Endothelial cell of umbilical vein (primary cell): ENCODE measurements around the gene CNTNAP2. TPM values are rescaled to one million over a fixed set of nuclear protein-coding genes. Genes with fewer than 3 reads are reported as not detected.

ENCODE experiments used
- BruUV-seq: library from RNA; stranded (reverse); fragments of 400-500 nt; replicated peaks from 2 replicates; lab custom pipeline; 2021; lab: Mats Ljungman, UMichigan
- CTCF ChIA-PET: fragments of 300-600, 350-600 bp; sonication (Branson Sonifier 250); formaldehyde crosslinking; loops from one replicate; lab custom pipeline; 2021; ENCODE audit warnings: antibody characterized with exemption, inconsistent platforms; lab: Charles Lee
- POLR2A ChIA-PET: fragments of 300-600, 350-600 bp; sonication (Branson Sonifier 250); formaldehyde crosslinking; loops from one replicate; lab custom pipeline; 2021; ENCODE audit warnings: antibody characterized with exemption, inconsistent platforms; lab: Charles Lee
- DNase-seq: peaks from one replicate; pipeline ENCODE4 v3.0.0-alpha.2; 2011; ENCODE audit warnings: low read depth, low spot score
- FAIRE-seq: peaks from 2 replicates; lab custom pipeline; 2011; peaks lifted over from hg19 to GRCh38; lab: Jason Lieb, UNC
- H2AFZ ChIP-seq: 2 replicates; pipeline ENCODE4 v1.6.0; 2012; ENCODE audit warnings: low read depth, low read length, control low read depth, inconsistent platforms
- H3K27ac ChIP-seq: 2 replicates; pipeline ENCODE4 v1.5.1; 2011; ENCODE audit warnings: low read depth, mild to moderate bottlenecking, control low read depth, low read length, moderate library complexity; ENCODE audit not compliant: insufficient read depth
- H3K27me3 ChIP-seq, 2 experiments: 2 replicates each; pipeline versions ENCODE4 v1.6.0 to v1.6.1; 2011; ENCODE audit warnings: low read length in 2 of 2, mixed read lengths in 1 of 2; ENCODE audit not compliant: control insufficient read depth in 2 of 2, insufficient read depth in 2 of 2
- H3K36me3 ChIP-seq, 2 experiments: 2 replicates in 1 of 2; 3 replicates in 1 of 2; pipeline ENCODE4 v1.5.1; 2011; ENCODE audit warnings: low read length in 2 of 2, mild to moderate bottlenecking in 1 of 2, moderate library complexity in 1 of 2; ENCODE audit not compliant: control insufficient read depth in 2 of 2, insufficient read depth in 2 of 2; ENCODE audit errors: extremely low read depth in 1 of 2
- H3K4me1 ChIP-seq: 3 replicates; pipeline ENCODE4 v1.5.1; 2011; ENCODE audit warnings: mild to moderate bottlenecking, low read length; ENCODE audit not compliant: control insufficient read depth, insufficient read depth; ENCODE audit errors: extremely low read depth
- H3K4me2 ChIP-seq: 2 replicates; pipeline ENCODE4 v1.6.1; 2011; ENCODE audit warnings: low read length, control low read depth, mixed read lengths; ENCODE audit not compliant: insufficient read depth
- H3K4me3 ChIP-seq, 3 experiments: fragments of 200-600 bp in 1 of 3; sonication (generic), shearing (Covaris generic) in 1 of 3; replicated peaks in 1 of 3; 2 replicates each; pipeline ENCODE4 v1.5.1; 2011 to 2016; ENCODE audit warnings: control low read depth in 3 of 3, low read length in 3 of 3, mild to moderate bottlenecking in 2 of 3, inconsistent platforms in 1 of 3, low read depth in 1 of 3, moderate library complexity in 1 of 3; ENCODE audit not compliant: insufficient read depth in 1 of 3
- H3K79me2 ChIP-seq: 2 replicates; pipeline ENCODE4 v1.6.0; 2012; ENCODE audit warnings: low read length, inconsistent platforms; ENCODE audit not compliant: control insufficient read depth, insufficient read depth
- H3K9ac ChIP-seq: replicated peaks from 2 replicates; pipeline ENCODE3; 2011; ENCODE audit warnings: low read length, control low read depth; ENCODE audit not compliant: insufficient read depth; ENCODE audit errors: extremely low read depth
- H3K9me1 ChIP-seq: replicated peaks from 3 replicates; pipeline ENCODE4 v1.6.0; 2011; ENCODE audit warnings: mild to moderate bottlenecking, low read length; ENCODE audit not compliant: control insufficient read depth, insufficient read depth; ENCODE audit errors: extremely low read depth
- H3K9me3 ChIP-seq: replicated peaks from 2 replicates; pipeline ENCODE4 v1.5.1; 2012; ENCODE audit warnings: low read length, inconsistent platforms; ENCODE audit not compliant: control insufficient read depth, insufficient read depth
- H4K20me1 ChIP-seq: replicated peaks from 2 replicates; pipeline ENCODE3; 2011; ENCODE audit warnings: mild to moderate bottlenecking, low read length; ENCODE audit not compliant: control insufficient read depth, insufficient read depth; ENCODE audit errors: extremely low read depth
- EZH2 ChIP-seq: IDR thresholded peaks from 2 replicates; pipeline ENCODE4 v1.6.1; 2012; ENCODE audit warnings: borderline replicate concordance, low read depth, mild to moderate bottlenecking, moderate library complexity, low read length, inconsistent platforms; ENCODE audit not compliant: severe bottlenecking
- FOS ChIP-seq: IDR thresholded peaks from 2 replicates; pipeline ENCODE4 v1.6.1; 2011; ENCODE audit warnings: mild to moderate bottlenecking, low read length, moderate library complexity, borderline replicate concordance; ENCODE audit not compliant: insufficient read depth
- GATA2 ChIP-seq: IDR thresholded peaks from 2 replicates; pipeline ENCODE4 v1.7.0; 2011; ENCODE audit warnings: low read depth, mild to moderate bottlenecking, moderate library complexity, mixed read lengths, low read length; ENCODE audit not compliant: insufficient read length, insufficient read depth
- JUN ChIP-seq: IDR thresholded peaks from 2 replicates; pipeline ENCODE4 v1.6.1; 2011; ENCODE audit warnings: borderline replicate concordance, low read depth; ENCODE audit not compliant: insufficient read length, insufficient read depth
- MYC ChIP-seq: IDR thresholded peaks from one replicate; pipeline ENCODE4 v1.6.1; 2011; ENCODE audit warnings: mild to moderate bottlenecking, low read depth, low read length
- POLR2A ChIP-seq: IDR thresholded peaks from 2 replicates; pipeline ENCODE4 v1.6.1; 2012; ENCODE audit warnings: low read depth, mild to moderate bottlenecking, control low read depth, low read length
- POLR2AphosphoS5 ChIP-seq: IDR thresholded peaks from 2 replicates; pipeline ENCODE4 v1.6.1; 2012; ENCODE audit warnings: low read depth, mild to moderate bottlenecking, control low read depth, low read length, moderate library complexity; ENCODE audit not compliant: insufficient read depth
- dilution Hi-C: fragments of 300-500 bp; cut with MboI; formaldehyde crosslinking; loops from one replicate; pipeline ENCODE4 v1.15.0; 2019; ENCODE audit warnings: low sequenced_read_pairs; ENCODE audit not compliant: extremely low pct_ligation_motif_present
- intact Hi-C: fragments of 100-400 bp; cut with micrococcal nuclease; formaldehyde crosslinking; loops from one replicate; pipeline ENCODE4 v1.10.0; 2022
- polyA plus RNA-seq, 4 experiments: library from polyadenylated mRNA; depleted of rRNA in 3 of 4; stranded (reverse) in 3 of 4; unstranded in 1 of 4; fragments of >200 nt; gene quantifications; 2 replicates each; pipeline versions ENCODE4 v1.2.1 to v1.2.3, GENCODE V29; 2011 to 2012; ENCODE audit warnings: missing spikeins in 1 of 4
- total RNA-seq: library from RNA; stranded (reverse); gene quantifications from 2 replicates; pipeline ENCODE4 v1.2.3, GENCODE V29; 2021
- TF ChIP-seq, protein P1 (sequence below), 2 donors: IDR thresholded peaks; 1 replicate in 1 of 2; 2 replicates in 1 of 2; pipeline ENCODE4 v1.5.1; 2011; ENCODE audit warnings: low read length in 2 of 2, mild to moderate bottlenecking in 2 of 2, moderate library complexity in 2 of 2, control low read depth in 1 of 2, inconsistent platforms in 1 of 2, low read depth in 1 of 2; ENCODE audit not compliant: insufficient read depth in 1 of 2; ENCODE audit errors: extremely low read depth in 1 of 2
- TF ChIP-seq, protein P2 (sequence below): IDR thresholded peaks from 2 replicates; pipeline ENCODE4 v1.6.1; 2011; ENCODE audit not compliant: insufficient read depth, insufficient read length

CNTNAP2 gene
- total and polyA plus RNA-seq, 2 donors (not counting 3 experiments of a cell fraction or from before 2014, with no cell fraction given): not detected

DNA sequence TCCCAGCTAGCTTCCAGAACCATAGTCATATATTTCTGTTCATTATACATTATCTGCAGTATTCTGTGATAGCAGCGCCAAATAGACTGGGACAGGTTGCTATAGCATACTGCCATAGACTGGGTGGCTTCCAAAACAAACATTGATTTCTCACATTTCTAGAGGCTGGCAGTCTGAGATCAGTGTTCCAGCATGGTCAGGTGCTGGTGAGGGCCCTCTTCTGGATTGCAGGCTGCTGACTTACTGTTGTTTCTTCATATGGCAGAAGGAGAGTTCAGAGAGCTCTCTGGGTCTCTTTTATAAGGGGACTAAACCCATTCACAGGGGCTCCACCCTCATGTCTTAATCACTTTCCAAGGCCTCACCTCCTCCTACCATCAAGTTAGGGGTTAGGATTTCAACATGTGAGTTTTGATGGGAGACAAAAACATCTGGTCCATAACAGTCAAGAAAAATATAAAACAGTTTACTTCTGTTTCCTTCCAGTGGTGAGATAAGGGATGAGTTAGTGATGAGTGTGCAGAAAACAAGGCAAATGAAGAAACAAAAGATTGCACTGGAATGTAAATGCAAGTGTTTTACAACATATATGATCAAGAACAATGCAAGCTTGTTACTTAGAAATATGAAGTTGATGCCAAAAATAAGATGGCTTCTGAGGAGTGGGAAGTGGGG lies 2074.9 kb downstream of the CNTNAP2 start:
- no peak for DNase-seq
- dilution Hi-C loops: no loop called here
- FAIRE-seq: no peak
- intact Hi-C loops: no loop called here
- H3K9me3 ChIP-seq: peaks cover 11% of the 10 kb centered on the region
- no peak overlapping the region for H3K4me2 ChIP-seq
- no peaks in the 10 kb centered on the region for H4K20me1 ChIP-seq
- BruUV-seq: no TSS peak
- no peaks in the 10 kb centered on the region for H3K9me1 ChIP-seq
- H2AFZ ChIP-seq: no peak overlapping the region
- CTCF ChIA-PET: no interaction called here
- no peak for TF ChIP-seq JUN
- no peaks in the 10 kb centered on the region for H3K27me3 ChIP-seq
- no peaks in the 10 kb centered on the region for H3K4me1 ChIP-seq
- H3K79me2 ChIP-seq: no peaks in the 10 kb centered on the region
- no peak overlapping the region for H3K27ac ChIP-seq
- no peak overlapping the region for H3K4me3 ChIP-seq
- POLR2A ChIA-PET: no interaction called here
- no peaks in the 10 kb centered on the region for H3K36me3 ChIP-seq
- H3K9ac ChIP-seq: no peak overlapping the region

DNA sequence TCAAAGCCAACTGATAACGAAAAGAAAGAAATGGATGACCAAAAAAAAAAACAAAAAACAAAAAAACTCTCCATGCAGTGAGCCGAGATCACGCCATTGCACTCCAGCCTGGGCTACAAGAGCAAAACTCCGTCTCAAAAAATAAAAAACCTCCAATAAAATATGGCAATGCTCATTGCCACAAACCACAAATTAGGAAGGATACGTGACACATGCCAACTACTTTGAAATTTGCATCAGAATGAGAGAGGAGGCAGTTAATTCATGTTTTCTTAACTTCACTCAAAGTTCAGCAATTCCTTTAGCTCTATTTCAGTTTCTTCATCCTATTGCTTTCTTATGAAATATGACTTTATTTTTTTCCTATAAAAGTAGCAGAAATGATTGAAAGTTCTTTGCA lies 2075.9 kb downstream of the CNTNAP2 start:
- dilution Hi-C loops: no loop called here
- BruUV-seq: no TSS peak
- H3K9ac ChIP-seq: no peak overlapping the region
- H2AFZ ChIP-seq: no peak overlapping the region
- CTCF ChIA-PET: no interaction called here
- TF ChIP-seq, protein P1, sequence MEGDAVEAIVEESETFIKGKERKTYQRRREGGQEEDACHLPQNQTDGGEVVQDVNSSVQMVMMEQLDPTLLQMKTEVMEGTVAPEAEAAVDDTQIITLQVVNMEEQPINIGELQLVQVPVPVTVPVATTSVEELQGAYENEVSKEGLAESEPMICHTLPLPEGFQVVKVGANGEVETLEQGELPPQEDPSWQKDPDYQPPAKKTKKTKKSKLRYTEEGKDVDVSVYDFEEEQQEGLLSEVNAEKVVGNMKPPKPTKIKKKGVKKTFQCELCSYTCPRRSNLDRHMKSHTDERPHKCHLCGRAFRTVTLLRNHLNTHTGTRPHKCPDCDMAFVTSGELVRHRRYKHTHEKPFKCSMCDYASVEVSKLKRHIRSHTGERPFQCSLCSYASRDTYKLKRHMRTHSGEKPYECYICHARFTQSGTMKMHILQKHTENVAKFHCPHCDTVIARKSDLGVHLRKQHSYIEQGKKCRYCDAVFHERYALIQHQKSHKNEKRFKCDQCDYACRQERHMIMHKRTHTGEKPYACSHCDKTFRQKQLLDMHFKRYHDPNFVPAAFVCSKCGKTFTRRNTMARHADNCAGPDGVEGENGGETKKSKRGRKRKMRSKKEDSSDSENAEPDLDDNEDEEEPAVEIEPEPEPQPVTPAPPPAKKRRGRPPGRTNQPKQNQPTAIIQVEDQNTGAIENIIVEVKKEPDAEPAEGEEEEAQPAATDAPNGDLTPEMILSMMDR (IDR thresholded peaks at IDR 0.05; ENCODE audit: extremely low read depth in 1 of 2, insufficient read depth in 1 of 2, low read depth in 1 of 2, low read length in 2 of 2): no peak
- TF ChIP-seq POLR2AphosphoS5 (no peak), GATA2 (no peak), MYC (no peak), EZH2 (no peak), FOS (no peak), POLR2A (no peak), JUN (no peak)
- TF ChIP-seq, protein P2, sequence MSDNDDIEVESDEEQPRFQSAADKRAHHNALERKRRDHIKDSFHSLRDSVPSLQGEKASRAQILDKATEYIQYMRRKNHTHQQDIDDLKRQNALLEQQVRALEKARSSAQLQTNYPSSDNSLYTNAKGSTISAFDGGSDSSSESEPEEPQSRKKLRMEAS: no peak
- H3K79me2 ChIP-seq: no peaks in the 10 kb centered on the region
- intact Hi-C loops: no loop called here
- POLR2A ChIA-PET: no interaction called here
- H3K4me2 ChIP-seq: no peak overlapping the region
- H3K27ac ChIP-seq: no peak overlapping the region
- no peak overlapping the region for H3K4me3 ChIP-seq
- no peaks in the 10 kb centered on the region for H4K20me1 ChIP-seq
- FAIRE-seq: no peak
- no peaks in the 10 kb centered on the region for H3K9me1 ChIP-seq
- H3K4me1 ChIP-seq: no peaks in the 10 kb centered on the region
- DNase-seq: no peak
- H3K36me3 ChIP-seq: no peaks in the 10 kb centered on the region
- peaks cover 10% of the 10 kb centered on the region for H3K9me3 ChIP-seq
- no peaks in the 10 kb centered on the region for H3K27me3 ChIP-seq
